GM12875 (cell line): ENCODE data around the gene SYT8.
"Not testable (repeated sequence)": the region's sequence is repeated elsewhere in the genome, so short reads cannot be mapped to it uniquely, and the experiment has no call there.

ENCODE experiments used
- H3K4me3 ChIP-seq: one replicate; pipeline ENCODE4 v1.5.1; 2011; ENCODE audit warnings: low read depth, low read length, control low read depth
- CTCF ChIP-seq: IDR thresholded peaks from 2 replicates; pipeline ENCODE4 v1.5.1; 2011; ENCODE audit warnings: low read depth, mild to moderate bottlenecking, control low read depth, inconsistent platforms, low read length, moderate library complexity, borderline replicate concordance; ENCODE audit not compliant: insufficient read depth

The SYT8 gene

GRCh38 chr11:1869427-1870325 lies 34.9 kb downstream of the SYT8 start:
- no peak overlapping the region for H3K4me3 ChIP-seq
- no peak for TF ChIP-seq CTCF

- no peak for TF ChIP-seq CTCF
- no peak overlapping the region for H3K4me3 ChIP-seq
These were observed 35.5 kb downstream of the SYT8 start for GRCh38 chr11:1870326-1870696.

GRCh38 chr11:1870721-1871466 lies 36.1 kb downstream of the SYT8 start:
- no peak for TF ChIP-seq CTCF
- no peak overlapping the region for H3K4me3 ChIP-seq

GRCh38 chr11:1871531-1871930 lies 36.7 kb downstream of the SYT8 start:
- H3K4me3 ChIP-seq = no peak overlapping the region
- TF ChIP-seq CTCF = no peak

- no peak overlapping the region for H3K4me3 ChIP-seq
- TF ChIP-seq CTCF = no peak
These were observed 37.6 kb downstream of the SYT8 start for GRCh38 chr11:1872267-1872985.

- TF ChIP-seq CTCF = no peak
These were observed 38.4 kb downstream of the SYT8 start for GRCh38 chr11:1873048-1873812.

GRCh38 chr11:1873813-1874150 lies 39.0 kb downstream of the SYT8 start:
- not testable (repeated sequence) for H3K4me3 ChIP-seq

More at GRCh38 chr11:1873048-1873812, 38.4 kb downstream of the SYT8 start:
- H3K4me3 ChIP-seq = no peak overlapping the region

- H3K4me3 ChIP-seq = not testable (repeated sequence)
These were observed 39.8 kb downstream of the SYT8 start for GRCh38 chr11:1874441-1875092.
